ENCODE measurements around the gene TIMP2.

The TIMP2 gene

GRCh38 chr17:78865682-78866390 is 59.4 kb downstream of the TIMP2 start:
- peak; percentile 95 for TF ChIP-seq CTCF (IDR thresholded peaks at IDR 0.05)

- no peak for TF ChIP-seq CTCF (IDR thresholded peaks at IDR 0.05)
Observed at GRCh38 chr17:78864117-78864516, 61.1 kb downstream of the TIMP2 start.

- no peak for TF ChIP-seq CTCF (IDR thresholded peaks at IDR 0.05)
Observed at GRCh38 chr17:78862073-78863023, 62.8 kb downstream of the TIMP2 start.

GRCh38 chr17:78861229-78861628 is 64.0 kb downstream of the TIMP2 start:
- TF ChIP-seq CTCF (IDR thresholded peaks at IDR 0.05), result no peak

GRCh38 chr17:78859051-78859450 is 66.1 kb downstream of the TIMP2 start:
- no peak for TF ChIP-seq CTCF (IDR thresholded peaks at IDR 0.05)

GRCh38 chr17:78857266-78857665 is 67.9 kb downstream of the TIMP2 start:
- no peak for TF ChIP-seq CTCF (IDR thresholded peaks at IDR 0.05)

- no peak for TF ChIP-seq CTCF (IDR thresholded peaks at IDR 0.05)
Observed at GRCh38 chr17:78855561-78856165, 69.5 kb downstream of the TIMP2 start.
